ENCODE results near the gene AMER1. TPM values are rescaled to one million over a fixed set of nuclear protein-coding genes. Genes with fewer than 3 reads are reported as not detected.

Gene AMER1
- total and polyA plus RNA-seq, 9 of the 15 experiments (the other 6 are each of a cell fraction or from before 2014, with no cell fraction given) = 0.29 to 4.6 (median 3.0) TPM

DNA sequence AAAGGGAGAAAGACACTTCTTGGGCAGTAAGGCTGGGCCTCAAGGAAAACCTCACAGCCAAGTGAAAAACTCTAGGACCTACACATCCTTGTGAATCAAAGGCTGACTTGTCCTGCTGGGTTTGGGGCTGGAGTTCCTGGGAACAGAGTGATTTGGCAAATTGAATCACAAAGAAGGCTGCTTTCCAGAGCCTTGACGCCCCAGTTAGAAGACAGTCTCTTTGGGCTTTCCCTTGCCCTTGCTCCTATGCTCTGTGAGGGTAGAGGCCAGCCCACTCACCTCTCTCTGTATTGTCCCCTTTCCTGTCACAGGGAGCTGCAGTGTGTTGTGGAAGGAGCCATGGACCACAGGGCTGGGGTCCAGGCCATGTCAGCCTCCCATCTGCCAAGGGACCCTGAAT is 9.6 kb downstream of the AMER1 start (continued):
- TF ChIP-seq, protein P1, sequence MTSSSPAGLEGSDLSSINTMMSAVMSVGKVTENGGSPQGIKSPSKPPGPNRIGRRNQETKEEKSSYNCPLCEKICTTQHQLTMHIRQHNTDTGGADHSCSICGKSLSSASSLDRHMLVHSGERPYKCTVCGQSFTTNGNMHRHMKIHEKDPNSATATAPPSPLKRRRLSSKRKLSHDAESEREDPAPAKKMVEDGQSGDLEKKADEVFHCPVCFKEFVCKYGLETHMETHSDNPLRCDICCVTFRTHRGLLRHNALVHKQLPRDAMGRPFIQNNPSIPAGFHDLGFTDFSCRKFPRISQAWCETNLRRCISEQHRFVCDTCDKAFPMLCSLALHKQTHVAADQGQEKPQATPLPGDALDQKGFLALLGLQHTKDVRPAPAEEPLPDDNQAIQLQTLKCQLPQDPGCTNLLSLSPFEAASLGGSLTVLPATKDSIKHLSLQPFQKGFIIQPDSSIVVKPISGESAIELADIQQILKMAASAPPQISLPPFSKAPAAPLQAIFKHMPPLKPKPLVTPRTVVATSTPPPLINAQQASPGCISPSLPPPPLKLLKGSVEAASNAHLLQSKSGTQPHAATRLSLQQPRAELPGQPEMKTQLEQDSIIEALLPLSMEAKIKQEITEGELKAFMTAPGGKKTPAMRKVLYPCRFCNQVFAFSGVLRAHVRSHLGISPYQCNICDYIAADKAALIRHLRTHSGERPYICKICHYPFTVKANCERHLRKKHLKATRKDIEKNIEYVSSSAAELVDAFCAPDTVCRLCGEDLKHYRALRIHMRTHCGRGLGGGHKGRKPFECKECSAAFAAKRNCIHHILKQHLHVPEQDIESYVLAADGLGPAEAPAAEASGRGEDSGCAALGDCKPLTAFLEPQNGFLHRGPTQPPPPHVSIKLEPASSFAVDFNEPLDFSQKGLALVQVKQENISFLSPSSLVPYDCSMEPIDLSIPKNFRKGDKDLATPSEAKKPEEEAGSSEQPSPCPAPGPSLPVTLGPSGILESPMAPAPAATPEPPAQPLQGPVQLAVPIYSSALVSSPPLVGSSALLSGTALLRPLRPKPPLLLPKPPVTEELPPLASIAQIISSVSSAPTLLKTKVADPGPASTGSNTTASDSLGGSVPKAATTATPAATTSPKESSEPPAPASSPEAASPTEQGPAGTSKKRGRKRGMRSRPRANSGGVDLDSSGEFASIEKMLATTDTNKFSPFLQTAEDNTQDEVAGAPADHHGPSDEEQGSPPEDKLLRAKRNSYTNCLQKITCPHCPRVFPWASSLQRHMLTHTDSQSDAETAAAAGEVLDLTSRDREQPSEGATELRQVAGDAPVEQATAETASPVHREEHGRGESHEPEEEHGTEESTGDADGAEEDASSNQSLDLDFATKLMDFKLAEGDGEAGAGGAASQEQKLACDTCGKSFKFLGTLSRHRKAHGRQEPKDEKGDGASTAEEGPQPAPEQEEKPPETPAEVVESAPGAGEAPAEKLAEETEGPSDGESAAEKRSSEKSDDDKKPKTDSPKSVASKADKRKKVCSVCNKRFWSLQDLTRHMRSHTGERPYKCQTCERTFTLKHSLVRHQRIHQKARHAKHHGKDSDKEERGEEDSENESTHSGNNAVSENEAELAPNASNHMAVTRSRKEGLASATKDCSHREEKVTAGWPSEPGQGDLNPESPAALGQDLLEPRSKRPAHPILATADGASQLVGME (CRISPR knock-in tag; IDR thresholded peaks at IDR 0.05) = no peak
- TF ChIP-seq, protein P2, sequence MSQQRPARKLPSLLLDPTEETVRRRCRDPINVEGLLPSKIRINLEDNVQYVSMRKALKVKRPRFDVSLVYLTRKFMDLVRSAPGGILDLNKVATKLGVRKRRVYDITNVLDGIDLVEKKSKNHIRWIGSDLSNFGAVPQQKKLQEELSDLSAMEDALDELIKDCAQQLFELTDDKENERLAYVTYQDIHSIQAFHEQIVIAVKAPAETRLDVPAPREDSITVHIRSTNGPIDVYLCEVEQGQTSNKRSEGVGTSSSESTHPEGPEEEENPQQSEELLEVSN (IDR thresholded peaks at IDR 0.05; ENCODE audit: borderline replicate concordance in 1 of 2, extremely low read depth in 1 of 2, insufficient read depth in 1 of 2, insufficient read length in 1 of 2, low read depth in 1 of 2, low read length in 1 of 2, poor library complexity in 1 of 2, severe bottlenecking in 1 of 2) = no peak
- TF ChIP-seq, protein P3, sequence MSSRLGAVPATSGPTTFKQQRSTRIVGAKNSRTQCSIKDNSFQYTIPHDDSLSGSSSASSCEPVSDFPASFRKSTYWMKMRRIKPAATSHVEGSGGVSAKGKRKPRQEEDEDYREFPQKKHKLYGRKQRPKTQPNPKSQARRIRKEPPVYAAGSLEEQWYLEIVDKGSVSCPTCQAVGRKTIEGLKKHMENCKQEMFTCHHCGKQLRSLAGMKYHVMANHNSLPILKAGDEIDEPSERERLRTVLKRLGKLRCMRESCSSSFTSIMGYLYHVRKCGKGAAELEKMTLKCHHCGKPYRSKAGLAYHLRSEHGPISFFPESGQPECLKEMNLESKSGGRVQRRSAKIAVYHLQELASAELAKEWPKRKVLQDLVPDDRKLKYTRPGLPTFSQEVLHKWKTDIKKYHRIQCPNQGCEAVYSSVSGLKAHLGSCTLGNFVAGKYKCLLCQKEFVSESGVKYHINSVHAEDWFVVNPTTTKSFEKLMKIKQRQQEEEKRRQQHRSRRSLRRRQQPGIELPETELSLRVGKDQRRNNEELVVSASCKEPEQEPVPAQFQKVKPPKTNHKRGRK (tag; IDR thresholded peaks at IDR 0.05) = no peak

All from K562 (cell line).